GM18505 (cell line): ENCODE measurements around the gene EFCAB14.
A peak's percentile ranks its signal among the peaks of the same experiment; 100 is the strongest.

ENCODE experiments used
- ATAC-seq: cut with Tn5 transposase; IDR thresholded peaks from one replicate; pipeline ENCODE4 v1.9.1; 2021; ENCODE audit not compliant: unreplicated experiment
- POLR2A ChIP-seq: IDR thresholded peaks from 4 replicates; pipeline ENCODE4 v1.6.1; 2011; ENCODE audit warnings: borderline replicate concordance; ENCODE audit not compliant: insufficient read depth, insufficient read length; ENCODE audit errors: extremely low read depth

The EFCAB14 gene

GRCh38 chr1:46687093-46687659, 31.7 kb downstream of the EFCAB14 start:
- TF ChIP-seq POLR2A, result no peak
- ATAC-seq, result no peak

DNA sequence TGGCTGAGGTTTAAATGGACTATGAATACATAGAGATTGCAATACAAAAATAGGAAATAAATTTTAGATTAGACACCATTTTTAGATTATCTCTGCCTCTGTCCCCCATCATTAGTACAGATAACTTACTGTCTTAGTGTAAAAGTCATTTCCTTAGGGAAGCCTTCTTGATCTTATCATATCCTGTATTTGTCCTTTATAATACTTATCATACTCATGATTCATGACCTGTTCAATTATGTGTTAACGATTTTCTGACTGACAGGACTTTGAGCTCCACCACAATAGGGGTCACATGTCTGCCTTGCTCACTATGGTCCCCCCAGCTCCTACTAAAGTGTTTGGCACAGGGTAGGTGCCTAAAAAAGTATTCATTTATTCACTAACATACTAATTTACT, 32.7 kb downstream of the EFCAB14 start:
- ATAC-seq, result no peak
- TF ChIP-seq POLR2A, result no peak

- TF ChIP-seq POLR2A, result no peak
- ATAC-seq, result no peak
Observed at GRCh38 chr1:46684670-46685069, 34.2 kb downstream of the EFCAB14 start.

GRCh38 chr1:46682064-46682463, 36.9 kb downstream of the EFCAB14 start:
- TF ChIP-seq POLR2A, result no peak
- no peak for ATAC-seq

DNA sequence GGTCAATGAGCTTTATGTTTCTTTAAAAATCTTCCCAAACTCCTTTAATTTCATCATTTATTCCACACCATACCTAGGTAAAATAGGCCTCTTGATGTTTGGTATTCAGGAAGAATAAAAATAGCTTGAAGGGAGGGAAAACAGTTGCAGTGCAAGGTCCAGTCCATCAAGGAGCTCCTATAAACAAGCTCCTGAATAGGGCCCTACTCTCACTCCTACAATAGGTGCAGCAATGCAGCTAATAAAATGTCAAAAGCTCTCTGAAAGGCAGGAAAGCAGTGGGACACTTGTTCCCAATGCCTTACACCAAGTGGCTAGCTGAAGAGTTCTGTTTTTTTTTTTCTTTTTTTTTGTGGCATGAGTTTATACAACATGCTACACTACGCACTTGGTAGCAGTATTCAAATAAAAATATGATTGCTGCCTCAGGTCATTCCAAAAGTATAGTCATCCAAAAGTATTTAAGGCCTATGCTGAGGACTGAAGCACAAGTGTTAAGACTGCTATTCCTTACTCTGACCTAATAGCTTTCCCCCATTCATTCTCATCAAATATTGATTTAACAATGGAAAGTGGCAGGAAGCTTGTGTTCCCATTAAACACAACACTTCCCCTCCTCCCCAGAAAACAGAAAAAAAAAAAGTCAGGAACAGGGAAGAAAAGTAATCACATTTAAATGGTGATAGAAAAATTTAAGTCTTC, 37.4 kb downstream of the EFCAB14 start:
- ATAC-seq, result no peak
- no peak for TF ChIP-seq POLR2A

- ATAC-seq, result no peak
- no peak for TF ChIP-seq POLR2A
Observed at GRCh38 chr1:46679789-46680573, 38.9 kb downstream of the EFCAB14 start.

- ATAC-seq, result no peak
- no peak for TF ChIP-seq POLR2A
Observed at GRCh38 chr1:46677339-46677738, 41.6 kb downstream of the EFCAB14 start.

DNA sequence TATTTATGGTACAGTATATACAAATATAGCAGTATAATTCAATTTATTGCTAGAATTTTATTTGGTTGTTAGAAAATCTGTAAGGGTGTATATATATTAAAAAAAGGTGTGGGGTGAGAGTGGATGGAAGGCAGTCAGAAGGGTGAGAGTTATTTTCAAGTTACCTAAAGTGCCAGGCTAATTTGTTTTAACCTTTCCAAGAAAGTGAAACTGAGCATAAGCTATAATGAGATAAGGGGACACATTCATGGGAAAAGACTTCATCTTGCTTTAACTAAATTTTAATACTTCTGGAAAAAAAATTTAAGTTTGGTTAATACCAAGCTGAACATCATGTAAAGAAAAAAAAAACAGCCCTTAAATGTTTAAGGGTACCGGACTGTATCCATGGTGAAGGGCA, 42.4 kb downstream of the EFCAB14 start:
- no peak for ATAC-seq
- TF ChIP-seq POLR2A, result no peak

GRCh38 chr1:46675549-46676314, 43.2 kb downstream of the EFCAB14 start:
- no peak for TF ChIP-seq POLR2A
- ATAC-seq, result peak; percentile 74

DNA sequence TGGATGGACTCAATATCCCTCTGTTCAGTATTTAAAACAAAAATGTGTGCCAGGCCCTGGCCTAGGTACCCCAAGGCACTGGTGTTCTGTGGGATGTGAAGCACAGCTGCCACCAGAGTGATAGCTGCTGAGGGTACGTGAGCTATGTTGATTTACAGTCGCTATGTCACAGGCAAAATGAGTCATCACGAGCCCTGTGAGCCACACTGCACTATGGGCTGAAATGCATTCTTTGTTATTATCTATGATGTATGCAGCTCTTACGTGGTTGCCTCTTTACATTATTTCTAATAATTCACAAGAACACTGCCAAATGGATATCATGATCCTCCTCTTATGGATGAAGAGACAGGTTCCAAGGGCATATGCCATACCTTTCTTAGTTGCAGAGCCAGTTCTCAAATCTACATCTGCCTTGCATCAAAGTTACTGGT, 45.1 kb downstream of the EFCAB14 start:
- no peak for TF ChIP-seq POLR2A
- ATAC-seq, result no peak

GRCh38 chr1:46672696-46673095, 46.2 kb downstream of the EFCAB14 start:
- ATAC-seq, result no peak
- no peak for TF ChIP-seq POLR2A

DNA sequence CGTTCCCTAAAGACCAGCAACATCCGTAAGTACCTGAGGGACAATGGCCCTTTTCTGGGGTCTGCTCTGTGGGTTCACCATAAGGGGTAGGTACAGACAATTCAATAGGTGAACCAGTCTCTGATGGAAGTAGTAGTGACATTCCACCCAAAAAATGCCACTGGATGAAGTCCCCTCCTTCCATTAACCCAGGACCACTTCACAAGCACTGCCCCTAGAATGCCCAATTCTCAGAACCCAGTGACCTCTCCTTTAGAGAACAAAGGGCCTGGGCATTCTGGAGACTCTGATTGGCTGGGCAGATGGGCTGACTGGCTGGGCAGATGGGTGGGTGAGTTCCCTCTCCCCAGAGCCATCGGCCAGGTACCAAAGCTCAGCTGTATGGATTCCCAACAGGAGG, 47.4 kb downstream of the EFCAB14 start, which contains the start of gene TEX38:
Gene TEX38, plus strand, starts transcription at position 301 of the 400 bp plus-strand sequence. Its CDS starts 81 bp downstream, at position 382.
- no peak for ATAC-seq
- TF ChIP-seq POLR2A, result no peak

DNA sequence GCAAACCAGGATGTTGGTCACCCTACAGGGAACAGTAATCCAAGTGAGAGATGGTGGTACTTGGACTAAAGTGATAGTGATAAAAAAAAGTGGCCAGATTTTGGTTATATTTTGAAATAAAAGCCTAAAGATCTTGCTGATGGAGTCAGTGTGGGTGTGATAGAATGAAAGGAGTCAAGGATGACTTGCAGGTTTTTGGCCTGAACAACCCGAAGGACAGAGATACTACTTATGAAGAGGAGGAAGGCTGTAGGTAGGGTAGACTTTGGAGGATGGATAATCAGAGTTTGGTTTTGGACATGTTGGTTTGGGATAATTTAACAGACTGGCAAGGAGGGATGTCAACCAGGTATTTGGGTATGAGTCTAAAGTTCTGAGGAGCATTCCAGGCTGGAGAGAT, 48.8 kb downstream of the EFCAB14 start:
- ATAC-seq, result no peak
- no peak for TF ChIP-seq POLR2A
